Hematopoietic multipotent progenitor cell treated with erythropoietin and hydrocortisone succinate and interleukin-3 and kit ligand, for 8 days (in vitro differentiated cells): Measurements from ENCODE around the gene MKS1.

Experiments used
- DNase-seq: peaks from one replicate; pipeline ENCODE4 v3.0.0-alpha.2; 2015

Gene MKS1

GRCh38 chr17:58242171-58242784 lies 23.2 kb upstream of the MKS1 start:
- no peak for DNase-seq

- no peak for DNase-seq
Measured at GRCh38 chr17:58239987-58240386, 20.9 kb upstream of the MKS1 start.

- DNase-seq, result no peak
Measured at GRCh38 chr17:58238147-58238634, 19.1 kb upstream of the MKS1 start, which contains the start of gene LPO. TSS of gene LPO (plus strand) at chr17:58238584. CDS start at chr17:58242980, 4,396 bp downstream.

DNA sequence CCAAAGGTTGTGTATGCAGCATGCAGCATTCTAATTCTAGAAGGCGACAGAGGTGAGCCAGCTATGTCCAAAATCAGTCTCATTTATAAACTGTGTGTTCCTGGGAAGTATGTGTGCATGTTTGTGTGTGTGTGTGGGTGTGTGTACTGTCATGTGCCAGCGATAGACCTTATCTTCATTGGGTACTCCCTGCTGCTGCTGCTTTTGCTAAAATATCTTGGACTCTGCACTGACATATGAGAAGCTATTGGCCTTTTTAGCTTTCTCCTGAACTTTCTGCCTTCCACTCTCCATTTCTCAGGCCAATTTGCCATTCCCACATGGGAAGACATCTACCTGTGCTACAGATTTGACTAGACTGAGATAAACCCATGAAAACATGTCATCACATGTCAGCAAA lies 17.3 kb upstream of the MKS1 start:
- peak; percentile 55 for DNase-seq

DNA sequence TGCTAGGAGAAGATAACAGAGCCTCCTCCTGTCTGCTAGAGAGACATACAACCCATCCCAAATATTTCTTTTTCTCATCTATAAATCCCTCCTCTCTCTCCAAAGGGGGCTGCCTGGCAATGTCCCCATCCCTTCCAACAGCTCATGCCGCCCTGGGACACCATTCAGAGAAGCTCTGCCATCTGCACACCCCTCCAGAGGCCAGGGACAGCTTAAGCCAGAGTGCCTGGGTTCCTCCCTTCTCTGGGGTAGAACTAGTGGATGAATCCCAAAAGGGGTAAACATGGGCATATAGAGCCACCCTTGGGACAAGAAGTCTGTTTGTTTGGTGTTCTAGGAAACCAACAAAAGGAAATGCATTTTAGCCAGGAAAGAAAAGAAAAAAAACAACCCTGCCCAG lies 16.8 kb upstream of the MKS1 start:
- DNase-seq, result no peak

- no peak for DNase-seq
Measured at GRCh38 chr17:58234512-58234911, 15.5 kb upstream of the MKS1 start.

GRCh38 chr17:58233543-58233942 lies 14.5 kb upstream of the MKS1 start:
- no peak for DNase-seq

- DNase-seq, result no peak
Measured at GRCh38 chr17:58232707-58233156, 13.7 kb upstream of the MKS1 start.

- DNase-seq, result no peak
Measured at GRCh38 chr17:58231641-58232040, 12.6 kb upstream of the MKS1 start.

- DNase-seq, result no peak
Measured at GRCh38 chr17:58229881-58230280, 10.8 kb upstream of the MKS1 start.

DNA sequence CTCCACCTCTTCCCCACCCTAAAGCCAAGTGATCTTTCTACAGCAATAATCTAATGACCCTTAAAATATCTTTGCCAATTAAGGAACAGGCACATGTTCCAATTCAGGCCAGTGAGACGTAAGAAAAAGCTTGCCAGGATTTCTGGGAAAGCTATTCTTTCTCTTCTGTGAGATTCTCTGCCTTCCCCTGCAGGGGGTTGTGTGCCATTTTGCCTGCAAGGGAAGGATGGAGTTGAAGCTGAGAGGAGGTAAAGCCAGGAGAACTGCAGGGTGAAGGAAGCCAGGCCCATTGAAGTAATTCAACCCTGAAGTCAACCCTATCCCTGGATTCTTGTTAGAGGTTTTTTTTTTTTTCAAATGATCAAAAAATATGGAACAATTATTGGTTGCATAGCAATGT lies 10.3 kb upstream of the MKS1 start:
- no peak for DNase-seq

DNA sequence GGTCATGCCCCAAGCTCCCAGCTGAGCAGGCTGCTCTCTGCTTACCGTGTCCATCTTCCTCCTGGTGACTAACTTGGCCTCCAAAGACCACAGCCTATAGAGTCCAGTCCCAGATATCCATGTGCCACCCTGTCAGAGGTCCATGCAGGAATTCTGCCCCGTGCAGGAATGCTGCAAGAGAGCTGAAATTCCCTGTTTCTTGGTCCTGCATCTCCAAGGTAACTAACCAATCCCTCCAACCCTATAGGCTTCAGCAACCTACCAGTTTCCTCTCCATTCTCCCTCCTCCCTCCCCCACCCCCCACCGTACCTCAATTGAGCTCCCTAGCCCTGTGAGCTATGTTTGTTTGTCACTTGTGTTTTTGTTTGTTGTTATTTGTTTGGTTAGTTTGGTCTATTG lies 9.6 kb upstream of the MKS1 start:
- DNase-seq, result no peak

GRCh38 chr17:58227733-58228132 lies 8.7 kb upstream of the MKS1 start:
- DNase-seq, result no peak

DNA sequence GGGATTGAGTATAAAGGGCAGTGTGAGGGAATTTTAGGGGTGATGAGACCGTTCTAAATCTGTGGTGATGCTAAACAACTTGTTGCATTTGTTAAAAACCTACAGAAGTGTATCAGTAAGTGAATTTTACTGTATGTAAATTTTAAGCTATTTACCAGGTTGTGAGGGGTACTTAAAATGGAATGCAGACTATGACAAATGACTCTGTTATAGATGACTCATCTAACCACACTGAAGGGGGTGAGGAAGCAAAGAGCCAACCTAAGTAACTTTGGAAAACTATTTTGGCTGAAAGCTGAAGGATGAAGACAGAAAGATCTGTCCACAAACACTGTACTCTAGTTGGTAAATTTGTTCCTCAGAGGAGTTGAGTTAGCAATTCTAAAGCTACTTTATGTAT lies 5.3 kb upstream of the MKS1 start:
- DNase-seq, result no peak

- no peak for DNase-seq
Measured at GRCh38 chr17:58219789-58220183, 731 bp upstream of the MKS1 start.

DNA sequence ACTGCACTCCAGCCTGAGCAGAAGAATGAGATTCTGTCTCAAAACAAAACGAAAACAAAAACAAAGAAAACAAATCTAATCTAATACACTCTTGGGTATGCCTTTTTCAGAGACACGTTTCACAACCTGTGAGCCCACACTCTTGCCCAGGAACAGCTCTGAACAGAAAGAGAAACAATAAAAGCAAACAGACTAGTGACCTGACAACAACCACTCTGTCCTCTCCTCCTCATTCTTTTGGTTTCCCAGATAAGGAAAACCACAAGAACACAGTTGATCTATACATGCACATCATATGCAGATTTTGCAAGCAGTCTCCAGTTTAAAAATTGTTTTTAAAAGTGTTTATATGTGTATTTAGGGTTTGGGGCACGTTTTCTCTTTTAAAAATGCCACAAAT lies 1.3 kb downstream of the MKS1 start:
- peak; percentile 83 for DNase-seq

DNA sequence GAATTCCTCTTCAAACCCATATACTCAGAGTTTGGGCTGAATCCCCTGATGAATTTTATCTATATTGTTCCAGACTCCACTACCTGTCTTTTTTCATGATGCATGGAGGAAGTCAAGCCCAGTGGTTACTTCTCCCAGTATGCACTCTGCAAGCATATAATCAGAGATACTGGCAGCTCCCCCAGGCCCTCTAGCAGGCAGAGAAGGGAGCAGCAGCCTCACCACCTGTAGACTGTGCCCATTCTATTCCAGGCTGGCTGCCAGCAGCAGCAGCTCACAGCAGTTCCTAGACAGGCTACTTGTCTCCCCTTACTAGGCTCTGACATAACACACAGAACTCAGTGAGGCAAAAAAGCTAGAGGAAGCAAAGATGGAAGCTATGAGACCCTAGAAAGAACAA lies 3.4 kb downstream of the MKS1 start:
- peak; percentile 75 for DNase-seq

DNA sequence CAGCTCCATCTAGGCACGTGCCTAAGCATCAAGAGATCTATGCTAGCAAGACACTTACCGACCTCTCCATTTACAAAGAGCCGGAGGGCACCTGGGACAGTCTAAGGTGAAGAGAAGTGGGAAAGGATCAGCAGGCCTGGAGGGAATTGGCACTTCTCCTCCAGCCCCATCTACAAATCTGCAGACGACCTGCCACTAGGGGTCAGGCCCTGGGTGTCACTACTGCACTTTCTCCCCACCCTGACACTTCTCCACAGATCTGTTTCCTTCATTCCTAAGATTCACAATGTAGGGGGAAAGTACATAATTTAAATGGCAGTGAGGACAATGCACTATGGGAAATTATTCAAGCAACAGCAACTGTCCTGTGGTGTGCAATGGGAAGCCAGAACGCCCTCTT lies 8.1 kb downstream of the MKS1 start:
- no peak for DNase-seq

GRCh38 chr17:58208344-58208743 lies 10.7 kb downstream of the MKS1 start:
- no peak for DNase-seq

GRCh38 chr17:58207451-58207850 lies 11.6 kb downstream of the MKS1 start:
- no peak for DNase-seq

DNA sequence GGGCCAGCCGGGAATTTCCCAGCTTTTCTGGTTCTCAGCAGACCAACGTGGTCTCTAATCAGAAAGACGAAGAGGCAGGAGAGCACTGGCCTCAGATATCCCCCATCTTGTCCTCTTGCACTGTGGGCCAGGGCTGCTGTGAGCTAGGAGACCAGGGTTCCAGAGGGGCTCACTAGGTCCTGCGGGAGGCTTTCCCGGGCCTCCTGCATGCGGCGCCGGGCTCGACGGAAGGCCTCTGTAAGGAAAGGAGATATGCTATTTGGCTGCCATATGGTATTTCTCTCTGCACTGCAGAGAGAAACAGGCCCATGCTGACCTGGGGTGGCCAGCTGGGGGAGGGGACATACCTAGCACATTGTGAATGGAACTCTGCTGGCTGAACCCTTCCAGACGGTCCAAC lies 13.1 kb downstream of the MKS1 start:
- no peak for DNase-seq

DNA sequence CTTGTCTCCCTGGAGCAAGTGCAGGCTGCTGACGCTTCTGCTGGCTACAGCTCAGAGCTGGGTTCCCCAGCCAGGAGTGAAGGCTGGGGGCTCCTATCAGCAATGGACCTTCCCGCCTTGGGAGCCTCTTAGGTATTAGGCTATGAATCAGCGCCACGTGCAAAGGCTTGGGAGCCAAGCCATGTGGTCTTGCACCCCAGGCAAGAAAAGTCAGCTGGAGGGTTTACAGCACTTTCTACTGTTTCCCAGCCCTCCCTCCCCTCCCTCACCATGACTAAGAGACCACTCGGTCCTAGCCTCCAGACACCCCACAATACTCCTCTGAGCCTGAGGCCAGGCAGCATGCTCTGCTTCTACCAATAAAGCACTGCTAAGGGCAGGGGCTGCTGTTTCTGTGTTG lies 14.3 kb downstream of the MKS1 start:
- no peak for DNase-seq

DNA sequence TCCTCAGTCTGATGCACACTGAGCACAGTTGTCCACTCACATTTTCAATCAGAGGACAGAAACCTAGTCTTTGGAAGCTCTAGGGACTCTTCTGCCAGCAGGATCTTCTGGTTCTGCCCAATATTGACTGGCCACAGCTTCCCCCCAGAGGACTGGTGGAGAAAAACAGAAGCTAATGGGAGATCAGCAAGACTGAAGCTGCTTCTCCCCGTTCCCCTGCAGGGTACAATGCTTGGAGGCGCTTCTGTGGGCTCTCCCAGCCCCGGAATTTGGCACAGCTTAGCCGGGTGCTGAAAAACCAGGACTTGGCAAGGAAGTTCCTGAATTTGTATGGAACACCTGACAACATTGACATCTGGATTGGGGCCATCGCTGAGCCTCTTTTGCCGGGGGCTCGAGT lies 16.2 kb downstream of the MKS1 start:
- no peak for DNase-seq

DNA sequence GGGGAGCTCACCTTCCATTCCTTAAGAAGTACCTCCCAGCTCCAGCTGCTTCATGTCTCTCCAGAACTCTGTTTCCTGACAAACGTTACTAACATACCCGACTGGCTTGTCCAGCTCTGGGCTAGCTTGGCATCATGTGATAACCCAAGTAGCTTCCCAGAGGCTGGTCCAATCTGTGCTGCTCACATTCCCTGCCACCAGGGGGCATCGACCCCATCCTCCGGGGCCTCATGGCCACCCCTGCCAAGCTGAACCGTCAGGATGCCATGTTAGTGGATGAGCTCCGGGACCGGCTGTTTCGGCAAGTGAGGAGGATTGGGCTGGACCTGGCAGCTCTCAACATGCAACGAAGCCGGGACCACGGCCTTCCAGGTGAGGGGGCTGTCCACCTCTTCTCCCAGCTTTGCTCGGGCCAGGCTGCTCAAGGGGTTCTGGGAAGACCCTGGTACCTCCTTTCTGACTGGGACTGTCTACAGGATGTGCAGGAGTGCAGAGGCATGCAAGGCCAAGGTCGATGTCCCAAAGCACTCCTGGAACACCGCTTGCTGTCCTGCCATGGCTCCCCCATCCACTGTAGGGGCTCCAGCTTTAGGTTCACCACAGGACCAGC lies 18.9 kb downstream of the MKS1 start:
- DNase-seq, result peak; percentile 70

GRCh38 chr17:58196610-58197009 lies 22.4 kb downstream of the MKS1 start:
- no peak for DNase-seq
